Suprapubic skin (tissue), 4 donors: ENCODE measurements around the gene MYH7.

Experiments used
- POLR2A ChIP-seq, 2 donors: fragments of 450-650 bp; IDR thresholded peaks; one replicate each; pipeline ENCODE4 v1.6.1; 2017; ENCODE audit warnings: antibody characterized with exemption in 2 of 2, mild to moderate bottlenecking in 2 of 2, moderate library complexity in 2 of 2
- POLR2AphosphoS5 ChIP-seq, 3 donors: sonication (generic); formaldehyde crosslinking; IDR thresholded peaks; one replicate each; pipeline ENCODE4 v1.6.1; 2017; ENCODE audit warnings: antibody characterized with exemption in 3 of 3
- TF ChIP-seq, protein P1 (sequence below), 2 donors: fragments of 200-600 bp in 1 of 2; fragments of 450-650 bp in 1 of 2; sonication (generic) in 1 of 2; IDR thresholded peaks; one replicate each; pipeline ENCODE4 v1.5.1; 2016 to 2019; ENCODE audit warnings: antibody characterized with exemption in 2 of 2, mild to moderate bottlenecking in 1 of 2, moderate library complexity in 1 of 2

DNA sequence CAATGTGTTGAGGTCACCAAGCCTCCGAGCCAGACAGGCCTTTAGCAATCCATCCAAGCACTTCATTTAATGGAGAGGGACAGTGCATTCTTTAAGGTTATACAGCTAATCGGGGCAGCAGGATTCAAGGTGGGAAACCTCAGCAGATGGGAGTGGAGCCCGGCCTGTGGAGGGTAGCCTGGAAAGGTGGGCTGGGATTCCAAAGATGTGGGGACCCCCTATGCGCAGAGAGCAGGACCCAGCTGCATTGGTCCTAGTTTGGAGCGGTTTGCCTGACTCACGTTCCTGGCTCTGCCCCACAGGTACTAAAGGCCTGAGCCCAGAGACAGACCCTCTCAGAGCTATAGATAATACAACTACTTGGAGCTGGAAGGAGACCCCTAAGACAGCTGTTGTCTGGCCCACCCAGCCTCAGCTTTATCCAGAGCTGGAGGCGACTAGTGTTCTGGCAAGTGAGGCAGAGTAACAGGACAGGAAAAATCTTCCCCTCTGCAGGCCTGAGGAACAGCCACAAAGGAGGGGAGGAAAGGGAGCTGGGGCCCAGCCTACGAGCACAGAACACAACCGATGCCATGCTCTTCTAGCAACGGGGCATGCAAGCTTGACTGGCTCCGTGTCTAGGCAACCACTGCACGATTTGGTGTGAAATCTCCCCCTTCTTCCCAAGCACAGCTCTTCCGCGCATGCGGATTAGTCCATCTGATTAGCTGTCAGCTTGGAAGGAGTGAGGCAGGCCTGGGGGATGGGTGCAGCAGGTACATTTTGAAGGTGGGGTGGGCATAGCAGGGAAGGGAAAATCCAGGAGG is 1.1 kb upstream of the MYH7 start:
- TF ChIP-seq, protein P1, sequence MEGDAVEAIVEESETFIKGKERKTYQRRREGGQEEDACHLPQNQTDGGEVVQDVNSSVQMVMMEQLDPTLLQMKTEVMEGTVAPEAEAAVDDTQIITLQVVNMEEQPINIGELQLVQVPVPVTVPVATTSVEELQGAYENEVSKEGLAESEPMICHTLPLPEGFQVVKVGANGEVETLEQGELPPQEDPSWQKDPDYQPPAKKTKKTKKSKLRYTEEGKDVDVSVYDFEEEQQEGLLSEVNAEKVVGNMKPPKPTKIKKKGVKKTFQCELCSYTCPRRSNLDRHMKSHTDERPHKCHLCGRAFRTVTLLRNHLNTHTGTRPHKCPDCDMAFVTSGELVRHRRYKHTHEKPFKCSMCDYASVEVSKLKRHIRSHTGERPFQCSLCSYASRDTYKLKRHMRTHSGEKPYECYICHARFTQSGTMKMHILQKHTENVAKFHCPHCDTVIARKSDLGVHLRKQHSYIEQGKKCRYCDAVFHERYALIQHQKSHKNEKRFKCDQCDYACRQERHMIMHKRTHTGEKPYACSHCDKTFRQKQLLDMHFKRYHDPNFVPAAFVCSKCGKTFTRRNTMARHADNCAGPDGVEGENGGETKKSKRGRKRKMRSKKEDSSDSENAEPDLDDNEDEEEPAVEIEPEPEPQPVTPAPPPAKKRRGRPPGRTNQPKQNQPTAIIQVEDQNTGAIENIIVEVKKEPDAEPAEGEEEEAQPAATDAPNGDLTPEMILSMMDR (IDR thresholded peaks at IDR 0.05): no peak
- TF ChIP-seq POLR2A (IDR thresholded peaks at IDR 0.05) (no peak), POLR2AphosphoS5 (IDR thresholded peaks at IDR 0.05) (no peak)
